ENCODE results near the gene JPH3. TPM values are rescaled to one million over a fixed set of nuclear protein-coding genes. Genes with fewer than 3 reads are reported as not detected.

The JPH3 gene
- polyA plus RNA-seq, 3 donors, result not detected

DNA sequence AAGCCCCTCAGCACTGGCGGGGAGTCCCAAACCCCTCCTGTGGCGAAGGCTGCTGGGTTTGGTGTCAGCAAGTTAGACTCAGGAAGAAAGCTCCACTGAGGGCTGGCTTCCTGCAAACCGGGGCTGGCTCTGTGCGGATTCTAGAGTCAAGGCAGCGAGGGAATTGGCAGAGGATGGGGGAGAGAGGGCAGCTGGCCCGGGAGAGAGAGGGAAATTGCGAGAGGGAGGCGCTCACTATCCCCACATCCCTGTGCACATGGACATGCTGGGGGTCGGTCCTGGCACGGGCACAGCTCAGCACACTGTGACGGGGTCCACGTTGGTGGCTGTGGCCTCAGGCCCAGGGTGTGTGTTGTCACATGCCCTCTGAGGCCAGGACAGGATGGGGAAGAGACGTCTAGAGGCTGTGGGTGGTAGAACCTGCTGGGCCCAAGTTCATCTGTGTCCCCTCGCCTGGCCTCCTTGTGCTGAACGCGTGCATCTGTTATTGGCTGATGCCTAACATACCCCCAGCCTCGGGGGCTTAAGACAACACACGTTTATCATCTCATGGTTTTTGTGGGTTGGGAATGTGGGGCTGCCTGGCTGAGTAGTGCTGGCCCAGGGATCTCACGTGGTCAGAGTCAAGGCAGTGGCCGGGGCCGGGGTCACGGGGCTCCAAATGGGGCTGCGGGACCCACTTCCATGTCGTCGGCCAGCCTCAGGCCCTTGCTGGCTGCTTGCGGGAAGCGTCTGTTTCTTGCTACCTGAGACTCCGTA, 16.7 kb upstream of the JPH3 start:
- H3K79me2 ChIP-seq (ENCODE audit: insufficient read depth, low read length), result no peaks in the 10 kb centered on the region
- intact Hi-C loops (cut with micrococcal nuclease), result no loop called here
- H3K27me3 ChIP-seq (ENCODE audit: control insufficient read depth in 2 of 2, insufficient read depth in 2 of 2, low read length in 2 of 2), result peaks cover 0 to 27% of the 10 kb centered on the region in 2 donors
- Mint-ChIP-seq H3K36me3 (no peaks in the 10 kb centered on the region), H3K27ac (peak overlapping the region in 1 of 7 donors; percentile 5), H3K9me3 (no peaks in the 10 kb centered on the region), H3K4me3 (peak overlapping the region in 1 of 2 donors; percentile 27), H3K4me1 (peaks cover 3% of the 10 kb centered on the region), H3K27me3 (ENCODE audit: low read depth in 3 of 3) (peaks cover 19 to 51% (median 43%) of the 10 kb centered on the region in 3 donors)
- no peaks in the 10 kb centered on the region for H3K9me3 ChIP-seq (replicated peaks in 1 of 2; ENCODE audit: control insufficient read depth in 1 of 2, insufficient read depth in 1 of 2, low read length in 2 of 2)
- no peak for DNase-seq
- 69% methylated on average over 19 of the region's 28 CpGs for WGBS (ENCODE audit: insufficient coverage)
- no peak overlapping the region for H3K27ac ChIP-seq (ENCODE audit: low read depth in 1 of 2, low read length in 2 of 2)
- H4K20me1 ChIP-seq (ENCODE audit: insufficient read depth, low read length), result no peaks in the 10 kb centered on the region
- H3K4me2 ChIP-seq (replicated peaks; ENCODE audit: extremely low read depth, low read length, poor library complexity, severe bottlenecking), result no peak overlapping the region
- H3K9ac ChIP-seq (ENCODE audit: insufficient read depth, low read length, poor library complexity, severe bottlenecking), result no peak overlapping the region
- no peak overlapping the region for H3K4me3 ChIP-seq (replicated peaks in 1 of 3; ENCODE audit: low read depth in 2 of 3, low read length in 3 of 3)
- no peak overlapping the region for H2AFZ ChIP-seq (ENCODE audit: insufficient read depth, low read depth, low read length, poor library complexity, severe bottlenecking)
- TF ChIP-seq, protein P1, sequence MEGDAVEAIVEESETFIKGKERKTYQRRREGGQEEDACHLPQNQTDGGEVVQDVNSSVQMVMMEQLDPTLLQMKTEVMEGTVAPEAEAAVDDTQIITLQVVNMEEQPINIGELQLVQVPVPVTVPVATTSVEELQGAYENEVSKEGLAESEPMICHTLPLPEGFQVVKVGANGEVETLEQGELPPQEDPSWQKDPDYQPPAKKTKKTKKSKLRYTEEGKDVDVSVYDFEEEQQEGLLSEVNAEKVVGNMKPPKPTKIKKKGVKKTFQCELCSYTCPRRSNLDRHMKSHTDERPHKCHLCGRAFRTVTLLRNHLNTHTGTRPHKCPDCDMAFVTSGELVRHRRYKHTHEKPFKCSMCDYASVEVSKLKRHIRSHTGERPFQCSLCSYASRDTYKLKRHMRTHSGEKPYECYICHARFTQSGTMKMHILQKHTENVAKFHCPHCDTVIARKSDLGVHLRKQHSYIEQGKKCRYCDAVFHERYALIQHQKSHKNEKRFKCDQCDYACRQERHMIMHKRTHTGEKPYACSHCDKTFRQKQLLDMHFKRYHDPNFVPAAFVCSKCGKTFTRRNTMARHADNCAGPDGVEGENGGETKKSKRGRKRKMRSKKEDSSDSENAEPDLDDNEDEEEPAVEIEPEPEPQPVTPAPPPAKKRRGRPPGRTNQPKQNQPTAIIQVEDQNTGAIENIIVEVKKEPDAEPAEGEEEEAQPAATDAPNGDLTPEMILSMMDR (IDR thresholded peaks at IDR 0.05), result no peak
- no peaks in the 10 kb centered on the region for H3K4me1 ChIP-seq (ENCODE audit: control insufficient read depth in 1 of 2, insufficient read depth in 2 of 2, low read length in 2 of 2)
- no peaks in the 10 kb centered on the region for H3K36me3 ChIP-seq (replicated peaks in 1 of 2; ENCODE audit: control insufficient read depth in 1 of 2, insufficient read depth in 2 of 2, low read length in 2 of 2)

DNA sequence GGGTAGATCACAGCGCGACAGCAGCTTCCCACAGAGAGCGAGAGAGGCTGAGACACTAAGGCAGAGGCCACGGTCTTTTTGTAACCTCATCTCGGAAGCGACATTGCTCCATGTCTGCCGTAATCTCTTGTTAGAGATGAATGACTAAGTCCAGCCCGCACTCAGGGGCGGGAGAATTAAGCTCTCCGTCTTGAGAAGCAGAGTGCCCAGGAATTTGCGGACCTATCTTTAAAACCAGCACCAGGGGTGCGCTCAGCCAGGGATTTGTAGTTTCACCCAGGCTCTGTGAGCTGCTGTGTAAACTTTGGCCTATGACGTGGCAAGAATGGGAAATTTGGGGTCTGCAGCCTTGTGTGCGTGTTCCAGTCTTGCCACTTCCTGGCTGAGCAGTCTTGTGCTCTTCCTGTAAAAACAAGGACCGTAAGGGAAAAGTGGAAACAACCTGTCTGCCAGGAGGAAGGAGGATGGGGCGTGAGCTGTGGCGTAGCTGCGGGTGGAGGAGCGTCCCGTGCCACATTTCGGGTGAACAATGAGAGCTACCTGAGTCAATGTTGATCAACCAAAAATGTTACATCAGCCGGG, 16.0 kb upstream of the JPH3 start:
- H3K4me3 ChIP-seq (replicated peaks in 1 of 3; ENCODE audit: low read depth in 2 of 3, low read length in 3 of 3), result no peak overlapping the region
- H3K27me3 Mint-ChIP-seq (ENCODE audit: low read depth in 3 of 3), result peaks cover 22 to 54% (median 43%) of the 10 kb centered on the region in 3 donors
- WGBS (ENCODE audit: insufficient coverage), result 69% methylated on average over 16 of the region's 22 CpGs
- peak overlapping the region in 2 of 7 donors; percentile 46 to 51 for H3K27ac Mint-ChIP-seq
- no peaks in the 10 kb centered on the region for H3K36me3 Mint-ChIP-seq
- H3K79me2 ChIP-seq (ENCODE audit: insufficient read depth, low read length), result no peaks in the 10 kb centered on the region
- no peaks in the 10 kb centered on the region for H3K9me3 Mint-ChIP-seq
- no peak overlapping the region for H3K9ac ChIP-seq (ENCODE audit: insufficient read depth, low read length, poor library complexity, severe bottlenecking)
- TF ChIP-seq, protein P1 (IDR thresholded peaks at IDR 0.05), result no peak
- intact Hi-C loops (cut with micrococcal nuclease), result no loop called here
- peaks cover 3% of the 10 kb centered on the region for H3K4me1 Mint-ChIP-seq
- no peaks in the 10 kb centered on the region for H4K20me1 ChIP-seq (ENCODE audit: insufficient read depth, low read length)
- peaks cover 0 to 27% of the 10 kb centered on the region in 2 donors for H3K27me3 ChIP-seq (ENCODE audit: control insufficient read depth in 2 of 2, insufficient read depth in 2 of 2, low read length in 2 of 2)
- no peak overlapping the region for H3K27ac ChIP-seq (ENCODE audit: low read depth in 1 of 2, low read length in 2 of 2)
- H2AFZ ChIP-seq (ENCODE audit: insufficient read depth, low read depth, low read length, poor library complexity, severe bottlenecking), result no peak overlapping the region
- H3K36me3 ChIP-seq (replicated peaks in 1 of 2; ENCODE audit: control insufficient read depth in 1 of 2, insufficient read depth in 2 of 2, low read length in 2 of 2), result no peaks in the 10 kb centered on the region
- no peak for DNase-seq
- H3K4me2 ChIP-seq (replicated peaks; ENCODE audit: extremely low read depth, low read length, poor library complexity, severe bottlenecking), result no peak overlapping the region
- H3K9me3 ChIP-seq (replicated peaks in 1 of 2; ENCODE audit: control insufficient read depth in 1 of 2, insufficient read depth in 1 of 2, low read length in 2 of 2), result no peaks in the 10 kb centered on the region
- H3K4me1 ChIP-seq (ENCODE audit: control insufficient read depth in 1 of 2, insufficient read depth in 2 of 2, low read length in 2 of 2), result no peaks in the 10 kb centered on the region
- peak overlapping the region; percentile 24 to 65 for H3K4me3 Mint-ChIP-seq
